HepG2 (cell line): ENCODE results near the gene MTF1. TPM values are rescaled to one million over a fixed set of nuclear protein-coding genes. Genes with fewer than 3 reads are reported as not detected.
A peak's percentile ranks its signal among the peaks of the same experiment; 100 is the strongest.

Experiments used
- AFF4 ChIP-seq: sonication (generic); formaldehyde crosslinking; IDR thresholded peaks from 2 replicates; pipeline ENCODE4 v1.4.0; 2020; ENCODE audit warnings: missing genetic modification reagents
- BORCS8-MEF2B ChIP-seq: sonication (generic); formaldehyde crosslinking; IDR thresholded peaks from 2 replicates; pipeline ENCODE4 v1.8.0; 2022; ENCODE audit warnings: mild to moderate bottlenecking, missing genetic modification reagents
- CBX2 ChIP-seq, 2 experiments: fragments of 200-600 bp in 1 of 2; sonication (generic); formaldehyde crosslinking in 1 of 2; IDR thresholded peaks; 2 replicates each; pipeline versions ENCODE4 v1.7.0 to v1.8.1; 2018 to 2022; ENCODE audit warnings: low read depth in 2 of 2, low read length in 1 of 2, mild to moderate bottlenecking in 1 of 2, missing genetic modification reagents in 1 of 2
- GTF2F1 ChIP-seq: fragments of 150-350 bp; IDR thresholded peaks from 2 replicates; pipeline ENCODE4 v1.6.1; 2014; ENCODE audit warnings: low read length
- HMGXB4 ChIP-seq, 2 experiments: sonication (generic) in 1 of 2; formaldehyde crosslinking in 1 of 2; IDR thresholded peaks; 2 replicates each; pipeline versions ENCODE4 v1.4.0 to v1.6.1; 2018 to 2020; ENCODE audit warnings: missing genetic modification reagents in 2 of 2, borderline replicate concordance in 1 of 2, low read depth in 1 of 2, mild to moderate bottlenecking in 1 of 2, missing biosample characterization in 1 of 2
- HNRNPL ChIP-seq: fragments of 200-400 bp; formaldehyde crosslinking; IDR thresholded peaks from 2 replicates; pipeline ENCODE4 v1.6.1; 2017; ENCODE audit warnings: mild to moderate bottlenecking, low read depth, low read length
- KLF13 ChIP-seq: sonication (generic); formaldehyde crosslinking; IDR thresholded peaks from 2 replicates; pipeline ENCODE4 v1.4.0; 2020; ENCODE audit warnings: mild to moderate bottlenecking, missing genetic modification reagents
- MIER2 ChIP-seq: IDR thresholded peaks from 2 replicates; pipeline ENCODE4 v1.6.1; 2016; ENCODE audit warnings: missing biosample characterization, missing genetic modification reagents
- NBN ChIP-seq: fragments of 450-650 bp; conservative IDR thresholded peaks from 2 replicates; pipeline ENCODE4 v1.6.1; 2017
- NR3C1 ChIP-seq: sonication (generic); formaldehyde crosslinking; IDR thresholded peaks from 2 replicates; pipeline ENCODE4 v1.4.0; 2020; ENCODE audit warnings: missing genetic modification reagents
- PAXIP1 ChIP-seq: sonication (generic); formaldehyde crosslinking; conservative IDR thresholded peaks from 2 replicates; pipeline ENCODE4 v1.4.0; 2020; ENCODE audit warnings: mild to moderate bottlenecking, missing genetic modification reagents, moderate library complexity
- RELA ChIP-seq: sonication (generic); formaldehyde crosslinking; IDR thresholded peaks from 2 replicates; pipeline ENCODE4 v1.4.0; 2020; ENCODE audit warnings: missing genetic modification reagents
- SALL1 ChIP-seq: sonication (generic); formaldehyde crosslinking; IDR thresholded peaks from 2 replicates; pipeline ENCODE4 v1.8.0; 2022; ENCODE audit warnings: mild to moderate bottlenecking, missing genetic modification reagents
- TCF7 ChIP-seq: sonication (generic); IDR thresholded peaks from 2 replicates; pipeline ENCODE4 v1.6.1; 2016; ENCODE audit warnings: antibody characterized with exemption, low read depth
- YEATS4 ChIP-seq: sonication (generic); formaldehyde crosslinking; IDR thresholded peaks from 2 replicates; pipeline ENCODE4 v1.4.0; 2020; ENCODE audit warnings: missing genetic modification reagents, borderline replicate concordance
- ZBTB2 ChIP-seq: sonication (generic); formaldehyde crosslinking; IDR thresholded peaks from 2 replicates; pipeline ENCODE4 v1.8.0; 2022; ENCODE audit warnings: low read depth, missing genetic modification reagents
- ZFP36 ChIP-seq: fragments of 150-350 bp; IDR thresholded peaks from 2 replicates; pipeline ENCODE4 v1.6.1; 2018; ENCODE audit warnings: borderline replicate concordance, low read length, low read depth; ENCODE audit not compliant: partially characterized antibody
- ZMAT5 ChIP-seq: sonication (generic); formaldehyde crosslinking; IDR thresholded peaks from 2 replicates; pipeline ENCODE4 v1.5.0; 2020; ENCODE audit warnings: mild to moderate bottlenecking, low read depth, missing genetic modification reagents, borderline replicate concordance
- polyA plus RNA-seq, 8 experiments: library from polyadenylated mRNA; depleted of rRNA in 3 of 8; stranded (reverse) in 7 of 8; unstranded in 1 of 8; fragments of >200 nt; fragmentation: Illumina TruSeq in 4 of 8; extraction: Trizol in 4 of 8; gene quantifications; 2 replicates each; pipeline versions ENCODE4 v1.2.1 to v1.2.3, GENCODE V29; 2011 to 2016; ENCODE audit warnings: low read depth in 4 of 8, missing spikeins in 1 of 8, mixed read lengths in 1 of 8; ENCODE audit not compliant: insufficient read depth in 1 of 8
- total RNA-seq, 5 experiments: library from RNA; depleted of rRNA; stranded (reverse); fragments of >200 nt; fragmentation: Illumina TruSeq; extraction: Trizol; gene quantifications; 2 replicates each; pipeline ENCODE4 v1.2.3, GENCODE V29; 2016; ENCODE audit warnings: low read depth in 1 of 5

The MTF1 gene
- total and polyA plus RNA-seq, 2 of the 13 experiments (the other 11 are each of a cell fraction or from before 2014, with no cell fraction given) = 2.4 to 3.3 TPM

- no peak for TF ChIP-seq HMGXB4 (CRISPR knock-in tag; IDR thresholded peaks at IDR 0.05; ENCODE audit: borderline replicate concordance in 1 of 2, low read depth in 1 of 2)
- TF ChIP-seq RELA (CRISPR knock-in tag) = no peak
- no peak for TF ChIP-seq TCF7
- no peak for TF ChIP-seq GTF2F1
- TF ChIP-seq ZMAT5 (CRISPR knock-in tag) = no peak
- peak; percentile 91 for TF ChIP-seq MIER2 (CRISPR knock-in tag)
- no peak for TF ChIP-seq NBN
- no peak for TF ChIP-seq CBX2 (IDR thresholded peaks at IDR 0.05; ENCODE audit: low read depth, low read length)
- no peak for TF ChIP-seq CBX2 (CRISPR knock-in tag; IDR thresholded peaks at IDR 0.05; ENCODE audit: low read depth)
- TF ChIP-seq ZFP36 = no peak
- TF ChIP-seq PAXIP1 (CRISPR knock-in tag) = no peak
- no peak for TF ChIP-seq HNRNPL
- TF ChIP-seq YEATS4 (CRISPR knock-in tag) = no peak
- TF ChIP-seq SALL1 = peak; percentile 31; the same call in 1 of the 2 replicates
- TF ChIP-seq AFF4 (CRISPR knock-in tag) = no peak
- TF ChIP-seq KLF13 (CRISPR knock-in tag) = no peak
- no peak for TF ChIP-seq ZBTB2 (CRISPR knock-in tag)
- no peak for TF ChIP-seq BORCS8-MEF2B (CRISPR knock-in tag)
- TF ChIP-seq NR3C1 (CRISPR knock-in tag) = no peak
Observed at GRCh38 chr1:37795340-37796125, 63.9 kb downstream of the MTF1 start (continued).
